Measurements from ENCODE around the gene C1orf105. TPM values are rescaled to one million over a fixed set of nuclear protein-coding genes. Genes with fewer than 3 reads are reported as not detected.

Gene C1orf105
- total and polyA plus RNA-seq, 10 of the 15 experiments (the other 5 are each of a cell fraction or from before 2014, with no cell fraction given), result not detected

GRCh38 chr1:172514108-172514507 is 93.6 kb downstream of the C1orf105 start:
- DNase-seq (ENCODE audit: low read depth, low spot score) (no peak), ATAC-seq (no peak), FAIRE-seq (no peak)
- RAD21 ChIA-PET (ENCODE audit: unreplicated experiment), result no interaction called here
- SMC1A ChIA-PET (ENCODE audit: uncharacterized antibody, unreplicated experiment), result interaction anchor here (1.0 to 1.2 kb wide), 2 partner anchors 12 to 16 kb away, joined by 3 to 4 read pairs; no protein-coding TSS in a partner anchor
- Histone ChIP-seq H2AFZ (ENCODE audit: control insufficient read depth, low read depth, low read length) (no peak overlapping the region), H3K9me3 (replicated peaks; ENCODE audit: control insufficient read depth, insufficient read depth, low read length) (no peaks in the 10 kb centered on the region; the same call in 2 of the 3 replicates), H3K4me1 (ENCODE audit: control insufficient read depth, insufficient read depth, low read length) (no peaks in the 10 kb centered on the region), H3K9ac (ENCODE audit: control insufficient read depth, insufficient read depth, low read length) (no peak overlapping the region), H3K4me2 (ENCODE audit: control insufficient read depth, insufficient read depth) (no peak overlapping the region), H3K36me3 (ENCODE audit: control insufficient read depth in 2 of 2, insufficient read depth in 2 of 2, low read length in 1 of 2) (no peaks in the 10 kb centered on the region), H3K27ac (ENCODE audit: control insufficient read depth, insufficient read depth) (no peak overlapping the region), H4K20me1 (ENCODE audit: control insufficient read depth, insufficient read depth) (no peaks in the 10 kb centered on the region), H3K79me2 (ENCODE audit: control insufficient read depth, insufficient read depth, low read length) (no peaks in the 10 kb centered on the region), H3K27me3 (replicated peaks in 1 of 2; ENCODE audit: control insufficient read depth in 2 of 2, insufficient read depth in 2 of 2, low read length in 1 of 2) (no peaks in the 10 kb centered on the region), H3K4me3 (no peak overlapping the region)
- in situ Hi-C loops (cut with MboI), result no loop called here
- TF ChIP-seq, protein P1, sequence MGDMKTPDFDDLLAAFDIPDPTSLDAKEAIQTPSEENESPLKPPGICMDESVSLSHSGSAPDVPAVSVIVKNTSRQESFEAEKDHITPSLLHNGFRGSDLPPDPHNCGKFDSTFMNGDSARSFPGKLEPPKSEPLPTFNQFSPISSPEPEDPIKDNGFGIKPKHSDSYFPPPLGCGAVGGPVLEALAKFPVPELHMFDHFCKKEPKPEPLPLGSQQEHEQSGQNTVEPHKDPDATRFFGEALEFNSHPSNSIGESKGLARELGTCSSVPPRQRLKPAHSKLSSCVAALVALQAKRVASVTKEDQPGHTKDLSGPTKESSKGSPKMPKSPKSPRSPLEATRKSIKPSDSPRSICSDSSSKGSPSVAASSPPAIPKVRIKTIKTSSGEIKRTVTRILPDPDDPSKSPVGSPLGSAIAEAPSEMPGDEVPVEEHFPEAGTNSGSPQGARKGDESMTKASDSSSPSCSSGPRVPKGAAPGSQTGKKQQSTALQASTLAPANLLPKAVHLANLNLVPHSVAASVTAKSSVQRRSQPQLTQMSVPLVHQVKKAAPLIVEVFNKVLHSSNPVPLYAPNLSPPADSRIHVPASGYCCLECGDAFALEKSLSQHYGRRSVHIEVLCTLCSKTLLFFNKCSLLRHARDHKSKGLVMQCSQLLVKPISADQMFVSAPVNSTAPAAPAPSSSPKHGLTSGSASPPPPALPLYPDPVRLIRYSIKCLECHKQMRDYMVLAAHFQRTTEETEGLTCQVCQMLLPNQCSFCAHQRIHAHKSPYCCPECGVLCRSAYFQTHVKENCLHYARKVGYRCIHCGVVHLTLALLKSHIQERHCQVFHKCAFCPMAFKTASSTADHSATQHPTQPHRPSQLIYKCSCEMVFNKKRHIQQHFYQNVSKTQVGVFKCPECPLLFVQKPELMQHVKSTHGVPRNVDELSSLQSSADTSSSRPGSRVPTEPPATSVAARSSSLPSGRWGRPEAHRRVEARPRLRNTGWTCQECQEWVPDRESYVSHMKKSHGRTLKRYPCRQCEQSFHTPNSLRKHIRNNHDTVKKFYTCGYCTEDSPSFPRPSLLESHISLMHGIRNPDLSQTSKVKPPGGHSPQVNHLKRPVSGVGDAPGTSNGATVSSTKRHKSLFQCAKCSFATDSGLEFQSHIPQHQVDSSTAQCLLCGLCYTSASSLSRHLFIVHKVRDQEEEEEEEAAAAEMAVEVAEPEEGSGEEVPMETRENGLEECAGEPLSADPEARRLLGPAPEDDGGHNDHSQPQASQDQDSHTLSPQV (IDR thresholded peaks at IDR 0.05), result no peak
- no peak for TF ChIP-seq JUNB (IDR thresholded peaks at IDR 0.05)
- TF ChIP-seq, protein P2, sequence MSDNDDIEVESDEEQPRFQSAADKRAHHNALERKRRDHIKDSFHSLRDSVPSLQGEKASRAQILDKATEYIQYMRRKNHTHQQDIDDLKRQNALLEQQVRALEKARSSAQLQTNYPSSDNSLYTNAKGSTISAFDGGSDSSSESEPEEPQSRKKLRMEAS (IDR thresholded peaks at IDR 0.05; ENCODE audit: low read depth, low read length), result no peak
- TF ChIP-seq, protein P3, sequence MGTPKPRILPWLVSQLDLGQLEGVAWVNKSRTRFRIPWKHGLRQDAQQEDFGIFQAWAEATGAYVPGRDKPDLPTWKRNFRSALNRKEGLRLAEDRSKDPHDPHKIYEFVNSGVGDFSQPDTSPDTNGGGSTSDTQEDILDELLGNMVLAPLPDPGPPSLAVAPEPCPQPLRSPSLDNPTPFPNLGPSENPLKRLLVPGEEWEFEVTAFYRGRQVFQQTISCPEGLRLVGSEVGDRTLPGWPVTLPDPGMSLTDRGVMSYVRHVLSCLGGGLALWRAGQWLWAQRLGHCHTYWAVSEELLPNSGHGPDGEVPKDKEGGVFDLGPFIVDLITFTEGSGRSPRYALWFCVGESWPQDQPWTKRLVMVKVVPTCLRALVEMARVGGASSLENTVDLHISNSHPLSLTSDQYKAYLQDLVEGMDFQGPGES (IDR thresholded peaks at IDR 0.05), result no peak
- TF ChIP-seq, protein P4, sequence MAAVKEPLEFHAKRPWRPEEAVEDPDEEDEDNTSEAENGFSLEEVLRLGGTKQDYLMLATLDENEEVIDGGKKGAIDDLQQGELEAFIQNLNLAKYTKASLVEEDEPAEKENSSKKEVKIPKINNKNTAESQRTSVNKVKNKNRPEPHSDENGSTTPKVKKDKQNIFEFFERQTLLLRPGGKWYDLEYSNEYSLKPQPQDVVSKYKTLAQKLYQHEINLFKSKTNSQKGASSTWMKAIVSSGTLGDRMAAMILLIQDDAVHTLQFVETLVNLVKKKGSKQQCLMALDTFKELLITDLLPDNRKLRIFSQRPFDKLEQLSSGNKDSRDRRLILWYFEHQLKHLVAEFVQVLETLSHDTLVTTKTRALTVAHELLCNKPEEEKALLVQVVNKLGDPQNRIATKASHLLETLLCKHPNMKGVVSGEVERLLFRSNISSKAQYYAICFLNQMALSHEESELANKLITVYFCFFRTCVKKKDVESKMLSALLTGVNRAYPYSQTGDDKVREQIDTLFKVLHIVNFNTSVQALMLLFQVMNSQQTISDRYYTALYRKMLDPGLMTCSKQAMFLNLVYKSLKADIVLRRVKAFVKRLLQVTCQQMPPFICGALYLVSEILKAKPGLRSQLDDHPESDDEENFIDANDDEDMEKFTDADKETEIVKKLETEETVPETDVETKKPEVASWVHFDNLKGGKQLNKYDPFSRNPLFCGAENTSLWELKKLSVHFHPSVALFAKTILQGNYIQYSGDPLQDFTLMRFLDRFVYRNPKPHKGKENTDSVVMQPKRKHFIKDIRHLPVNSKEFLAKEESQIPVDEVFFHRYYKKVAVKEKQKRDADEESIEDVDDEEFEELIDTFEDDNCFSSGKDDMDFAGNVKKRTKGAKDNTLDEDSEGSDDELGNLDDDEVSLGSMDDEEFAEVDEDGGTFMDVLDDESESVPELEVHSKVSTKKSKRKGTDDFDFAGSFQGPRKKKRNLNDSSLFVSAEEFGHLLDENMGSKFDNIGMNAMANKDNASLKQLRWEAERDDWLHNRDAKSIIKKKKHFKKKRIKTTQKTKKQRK (IDR thresholded peaks at IDR 0.05; ENCODE audit: low read depth, low read length), result no peak
- TF ChIP-seq, protein P5, sequence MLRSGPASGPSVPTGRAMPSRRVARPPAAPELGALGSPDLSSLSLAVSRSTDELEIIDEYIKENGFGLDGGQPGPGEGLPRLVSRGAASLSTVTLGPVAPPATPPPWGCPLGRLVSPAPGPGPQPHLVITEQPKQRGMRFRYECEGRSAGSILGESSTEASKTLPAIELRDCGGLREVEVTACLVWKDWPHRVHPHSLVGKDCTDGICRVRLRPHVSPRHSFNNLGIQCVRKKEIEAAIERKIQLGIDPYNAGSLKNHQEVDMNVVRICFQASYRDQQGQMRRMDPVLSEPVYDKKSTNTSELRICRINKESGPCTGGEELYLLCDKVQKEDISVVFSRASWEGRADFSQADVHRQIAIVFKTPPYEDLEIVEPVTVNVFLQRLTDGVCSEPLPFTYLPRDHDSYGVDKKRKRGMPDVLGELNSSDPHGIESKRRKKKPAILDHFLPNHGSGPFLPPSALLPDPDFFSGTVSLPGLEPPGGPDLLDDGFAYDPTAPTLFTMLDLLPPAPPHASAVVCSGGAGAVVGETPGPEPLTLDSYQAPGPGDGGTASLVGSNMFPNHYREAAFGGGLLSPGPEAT (IDR thresholded peaks at IDR 0.05; ENCODE audit: low read depth), result no peak
- TF ChIP-seq SRF (IDR thresholded peaks at IDR 0.05; ENCODE audit: low read depth in 2 of 2, low read length in 2 of 2), result no peak
- TF ChIP-seq ZSCAN29 (IDR thresholded peaks at IDR 0.05), result no peak
- no peak for TF ChIP-seq MYC (IDR thresholded peaks at IDR 0.05; ENCODE audit: insufficient read depth, insufficient read length, insufficient replicate concordance, low read length, severe bottlenecking)
- TF ChIP-seq SREBF1 (IDR thresholded peaks at IDR 0.05; ENCODE audit: low read length), result no peak
- TF ChIP-seq EED (IDR thresholded peaks at IDR 0.05; ENCODE audit: low read depth), result no peak
- TF ChIP-seq, protein P6, sequence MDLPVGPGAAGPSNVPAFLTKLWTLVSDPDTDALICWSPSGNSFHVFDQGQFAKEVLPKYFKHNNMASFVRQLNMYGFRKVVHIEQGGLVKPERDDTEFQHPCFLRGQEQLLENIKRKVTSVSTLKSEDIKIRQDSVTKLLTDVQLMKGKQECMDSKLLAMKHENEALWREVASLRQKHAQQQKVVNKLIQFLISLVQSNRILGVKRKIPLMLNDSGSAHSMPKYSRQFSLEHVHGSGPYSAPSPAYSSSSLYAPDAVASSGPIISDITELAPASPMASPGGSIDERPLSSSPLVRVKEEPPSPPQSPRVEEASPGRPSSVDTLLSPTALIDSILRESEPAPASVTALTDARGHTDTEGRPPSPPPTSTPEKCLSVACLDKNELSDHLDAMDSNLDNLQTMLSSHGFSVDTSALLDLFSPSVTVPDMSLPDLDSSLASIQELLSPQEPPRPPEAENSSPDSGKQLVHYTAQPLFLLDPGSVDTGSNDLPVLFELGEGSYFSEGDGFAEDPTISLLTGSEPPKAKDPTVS (IDR thresholded peaks at IDR 0.05; ENCODE audit: low read depth, low read length), result no peak
- CTCF ChIA-PET, result no interaction called here
- no TSS peak for BruUV-seq (replicated peaks)
- POLR2A ChIA-PET, result no interaction called here
- intact Hi-C loops (cut with micrococcal nuclease; ENCODE audit: unreplicated experiment), result no loop called here
- 45% methylated on average over 3 of the region's 3 CpGs for WGBS (ENCODE audit: insufficient coverage, insufficient replicate concordance, low lambda C conversion rate, missing lambda C conversion rate)

Measured in GM12878 (cell line).